ENCODE measurements around the gene FMNL1.

DNA sequence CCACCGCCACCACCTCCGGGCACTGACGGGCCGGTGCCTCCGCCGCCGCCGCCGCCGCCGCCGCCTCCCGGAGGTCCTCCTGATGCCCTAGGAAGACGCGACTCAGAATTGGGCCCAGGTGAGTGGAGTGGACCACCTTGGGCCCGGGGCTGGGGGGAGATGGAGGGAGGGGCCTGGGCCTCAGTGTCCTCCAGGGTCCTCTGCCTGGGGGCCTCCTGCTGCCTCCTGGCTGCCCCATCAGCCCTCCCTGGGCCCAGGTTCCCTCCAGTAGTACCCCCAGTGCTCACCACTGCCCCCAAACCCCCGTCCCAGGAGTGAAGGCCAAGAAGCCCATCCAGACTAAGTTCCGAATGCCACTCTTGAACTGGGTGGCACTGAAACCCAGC is 20.3 kb downstream of the FMNL1 start:
- TF ChIP-seq CTCF (IDR thresholded peaks at IDR 0.05; ENCODE audit: borderline replicate concordance, extremely low read depth, low read length, poor library complexity, severe bottlenecking) (no peak), EZH2 (IDR thresholded peaks at IDR 0.05; ENCODE audit: borderline replicate concordance, low read depth, low read length, severe bottlenecking) (no peak)
